ENCODE measurements around the gene TUBA8. TPM values are rescaled to one million over a fixed set of nuclear protein-coding genes. Genes with fewer than 3 reads are reported as not detected.
"Not testable (repeated sequence)": the region's sequence is repeated elsewhere in the genome, so short reads cannot be mapped to it uniquely, and the experiment has no call there.

The TUBA8 gene
- total and polyA plus RNA-seq, 9 donors = 0.92 to 4.2 (median 1.9) TPM; not detected in 1

- WGBS, 3 donors = 40 to 60% (median 60%) methylated on average over 2 of the region's 2 CpGs
- H3K9me3 ChIP-seq = no peaks in the 10 kb centered on the region
These were observed 22.8 kb downstream of the TUBA8 start for GRCh38 chr22:18133452-18133851.

GRCh38 chr22:18136563-18137320 is 26.1 kb downstream of the TUBA8 start:
- H3K4me1 ChIP-seq (ENCODE audit: insufficient read depth) = no peaks in the 10 kb centered on the region
- no peaks in the 10 kb centered on the region for H3K9me3 ChIP-seq
- no peak for TF ChIP-seq CTCF (IDR thresholded peaks at IDR 0.05)
- 81 to 84% (median 82%) methylated on average over 21 of the region's 21 CpGs for WGBS, 3 donors
- intact Hi-C loops (cut with DNase I) = no loop called here
- H3K27ac ChIP-seq = no peak overlapping the region
- no peaks in the 10 kb centered on the region for H3K36me3 ChIP-seq
- DNase-seq = no peak
- no peak overlapping the region for H3K4me3 ChIP-seq
- no peaks in the 10 kb centered on the region for H3K27me3 ChIP-seq

More at GRCh38 chr22:18133452-18133851, 22.8 kb downstream of the TUBA8 start:
- H3K4me1 ChIP-seq (ENCODE audit: insufficient read depth) = no peaks in the 10 kb centered on the region
- H3K27ac ChIP-seq = no peak overlapping the region
- H3K27me3 ChIP-seq = no peaks in the 10 kb centered on the region
- intact Hi-C loops (cut with DNase I) = no loop called here
- no peak for TF ChIP-seq CTCF (IDR thresholded peaks at IDR 0.05)
- TF ChIP-seq POLR2A (IDR thresholded peaks at IDR 0.05) = no peak
- no peak for TF ChIP-seq EP300 (IDR thresholded peaks at IDR 0.05)
- H3K4me3 ChIP-seq = no peak overlapping the region
- H3K36me3 ChIP-seq = no peaks in the 10 kb centered on the region
- peak in 2 of 5 donors; percentile 14 to 58 for DNase-seq

GRCh38 chr22:18141004-18141403 is 30.4 kb downstream of the TUBA8 start:
- DNase-seq; H3K4me3 ChIP-seq; H3K27me3 ChIP-seq; H3K27ac ChIP-seq; H3K36me3 ChIP-seq; intact Hi-C loops (cut with DNase I); H3K9me3 ChIP-seq; H3K4me1 ChIP-seq (ENCODE audit: insufficient read depth): not testable (repeated sequence)
- WGBS, 3 donors = 97% methylated on average over 6 of the region's 6 CpGs

- no peak for TF ChIP-seq POLR2A (IDR thresholded peaks at IDR 0.05)
- TF ChIP-seq EP300 (IDR thresholded peaks at IDR 0.05) = no peak
- TF ChIP-seq CTCF (IDR thresholded peaks at IDR 0.05) = no peak
- intact Hi-C loops (cut with DNase I) = no loop called here
- Histone ChIP-seq H3K4me1 (ENCODE audit: insufficient read depth) (no peaks in the 10 kb centered on the region), H3K4me3 (no peak overlapping the region), H3K9me3 (no peaks in the 10 kb centered on the region), H3K27me3 (no peaks in the 10 kb centered on the region), H3K36me3 (no peaks in the 10 kb centered on the region), H3K27ac (no peak overlapping the region)
- DNase-seq = no peak
These were observed 33.5 kb downstream of the TUBA8 start for GRCh38 chr22:18144105-18144504.

GRCh38 chr22:18145676-18146388 is 35.2 kb downstream of the TUBA8 start:
- H3K4me3 ChIP-seq = no peak overlapping the region
- H3K4me1 ChIP-seq (ENCODE audit: insufficient read depth) = peaks cover 3% of the 10 kb centered on the region
- H3K36me3 ChIP-seq = no peaks in the 10 kb centered on the region
- no peaks in the 10 kb centered on the region for H3K9me3 ChIP-seq
- WGBS, 3 donors = 90 to 92% (median 90%) methylated on average over 23 of the region's 23 CpGs
- TF ChIP-seq EP300 (IDR thresholded peaks at IDR 0.05) (no peak), CTCF (IDR thresholded peaks at IDR 0.05) (no peak), POLR2A (IDR thresholded peaks at IDR 0.05) (no peak)
- intact Hi-C loops (cut with DNase I) = no loop called here
- H3K27ac ChIP-seq = no peak overlapping the region
- no peak for DNase-seq
- no peaks in the 10 kb centered on the region for H3K27me3 ChIP-seq

Data from ovary (tissue), 9 donors.